WI38 (cell line): ENCODE measurements around the gene PAN3.

Source experiments
- H3K4me3 ChIP-seq: 2 replicates; pipeline ENCODE4 v1.5.1; 2011; ENCODE audit warnings: low read depth, mild to moderate bottlenecking, control low read depth, low read length
- CTCF ChIP-seq: IDR thresholded peaks from 2 replicates; pipeline ENCODE4 v1.5.1; 2012; ENCODE audit warnings: low read depth, mild to moderate bottlenecking, control low read depth, low read length

PAN3 gene

GRCh38 chr13:28161370-28161769 lies 23.0 kb downstream of the PAN3 start:
- no peak for TF ChIP-seq CTCF
- no peak overlapping the region for H3K4me3 ChIP-seq

DNA sequence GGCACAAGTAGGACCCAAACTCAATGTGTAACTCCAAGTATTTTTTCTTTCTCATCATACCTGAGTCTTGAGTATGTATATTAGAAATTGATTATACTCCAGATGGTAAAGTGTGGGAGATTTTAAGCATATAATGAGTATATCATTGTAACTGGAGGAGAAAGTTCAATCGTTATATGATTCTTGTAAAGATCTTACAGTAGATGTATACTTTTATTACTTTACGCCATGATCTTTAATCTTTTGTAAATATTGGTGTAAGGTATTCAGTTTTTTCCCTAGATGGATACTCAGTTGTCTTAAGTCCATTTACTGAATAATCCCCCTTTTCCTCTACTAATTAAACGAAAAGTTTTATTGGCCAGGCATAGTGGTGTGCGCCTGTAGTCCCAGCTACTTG lies 25.2 kb downstream of the PAN3 start:
- H3K4me3 ChIP-seq, result no peak overlapping the region
- no peak for TF ChIP-seq CTCF

- TF ChIP-seq CTCF, result no peak
- no peak overlapping the region for H3K4me3 ChIP-seq
Measured at GRCh38 chr13:28166257-28166656, 27.9 kb downstream of the PAN3 start.

DNA sequence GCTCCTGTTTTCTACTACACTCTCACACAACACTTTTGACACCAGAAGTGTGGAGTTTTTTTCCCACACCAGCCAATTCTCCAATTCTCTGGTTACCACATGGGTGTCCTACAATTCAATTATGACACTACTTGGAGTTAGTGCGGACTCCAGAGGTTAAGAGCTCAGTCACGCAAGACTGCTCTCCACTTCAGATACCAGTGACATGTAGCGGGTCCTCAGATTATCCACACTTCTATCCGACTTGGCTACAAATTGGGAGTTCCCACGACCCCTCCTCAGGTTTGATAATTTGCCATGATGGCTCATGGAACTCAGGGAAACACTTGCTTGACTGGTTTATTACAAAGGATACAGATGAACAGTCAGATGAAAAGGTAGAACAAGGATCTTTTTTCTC lies 32.9 kb downstream of the PAN3 start:
- TF ChIP-seq CTCF, result no peak
- H3K4me3 ChIP-seq, result no peak overlapping the region

DNA sequence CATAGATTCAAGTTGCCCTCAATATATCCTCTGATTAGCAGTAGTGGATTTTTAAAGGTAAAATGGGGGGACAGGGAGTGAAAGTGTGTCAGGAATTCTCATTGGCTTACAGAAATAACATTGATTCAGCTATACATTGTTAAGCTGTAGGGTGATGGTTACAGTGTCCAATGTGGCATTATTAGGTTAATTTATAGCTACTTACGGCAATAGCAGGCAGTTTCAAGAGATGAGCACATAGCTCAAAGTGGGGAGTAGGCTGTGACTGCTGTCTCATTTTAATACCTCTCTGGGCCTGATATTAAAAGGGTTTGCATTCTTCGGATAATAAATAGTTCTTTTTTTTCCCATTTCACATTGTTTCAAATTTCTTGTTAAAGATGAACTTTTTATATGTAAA lies 34.6 kb downstream of the PAN3 start:
- no peak overlapping the region for H3K4me3 ChIP-seq
- TF ChIP-seq CTCF, result no peak

DNA sequence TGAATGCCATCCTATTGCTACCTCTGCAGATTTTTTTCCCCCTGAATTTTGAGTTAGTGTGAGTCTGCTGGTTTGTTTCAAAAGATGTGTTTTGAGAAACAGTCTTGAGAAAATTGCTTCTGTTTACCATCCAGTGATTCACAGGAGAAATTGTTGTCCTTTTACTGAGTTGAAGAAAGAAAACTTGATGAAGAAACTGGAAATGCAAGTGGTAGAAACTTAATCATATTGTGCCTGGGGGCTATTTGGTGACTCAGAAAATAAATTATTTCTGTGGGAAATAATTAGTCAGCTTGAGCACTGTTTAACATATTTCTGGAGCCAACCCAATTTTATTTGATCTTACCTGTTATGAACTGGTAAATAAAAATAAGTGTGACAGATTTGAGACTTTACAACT lies 35.4 kb downstream of the PAN3 start:
- no peak overlapping the region for H3K4me3 ChIP-seq
- no peak for TF ChIP-seq CTCF

DNA sequence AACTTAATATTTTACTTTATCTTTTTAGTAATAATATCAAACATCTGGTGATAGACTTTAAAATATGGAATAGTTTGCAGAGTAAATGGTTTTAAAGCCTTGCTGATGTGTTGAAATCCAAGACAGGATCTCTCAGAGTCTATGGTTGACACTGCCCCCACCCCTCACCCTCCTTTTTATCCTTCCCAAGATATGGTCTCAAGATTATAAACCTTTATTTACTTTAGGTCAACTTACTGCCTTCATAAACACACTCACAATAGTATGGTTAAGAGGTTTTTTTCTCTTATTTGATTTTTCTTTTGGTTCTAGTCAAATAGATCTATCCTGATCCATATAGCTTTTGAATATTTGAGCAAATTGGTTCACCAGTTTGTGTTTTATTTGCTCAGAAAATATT lies 39.0 kb downstream of the PAN3 start:
- H3K4me3 ChIP-seq, result no peak overlapping the region
- TF ChIP-seq CTCF, result no peak

- TF ChIP-seq CTCF, result no peak
- H3K4me3 ChIP-seq, result no peak overlapping the region
Measured at GRCh38 chr13:28177877-28178276, 39.5 kb downstream of the PAN3 start.
